ENCODE results near the gene AKR1D1.
"Not testable (repeated sequence)": the region's sequence is repeated elsewhere in the genome, so short reads cannot be mapped to it uniquely, and the experiment has no call there.

AKR1D1 gene

DNA sequence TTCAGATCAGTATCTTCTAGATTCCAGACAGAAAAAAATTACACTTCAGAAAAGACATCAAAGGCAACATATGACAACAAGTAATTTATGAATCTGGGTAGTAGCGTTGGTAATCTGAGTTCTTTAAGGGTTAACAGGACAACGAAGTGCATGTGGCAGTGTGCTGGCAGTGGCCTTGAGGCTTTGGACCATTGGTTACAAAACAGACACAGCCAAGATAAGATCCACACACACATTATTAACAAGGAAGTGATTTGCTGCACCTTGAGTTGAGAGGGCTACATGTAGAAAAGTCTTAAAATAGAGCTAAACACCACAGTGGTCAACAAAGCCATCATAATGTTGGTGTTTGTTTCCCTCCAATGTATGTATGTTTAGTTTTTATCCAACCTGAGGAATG, 40.6 kb downstream of the AKR1D1 start:
- DNase-seq (ENCODE audit: insufficient read length, low spot score) (no peak), FAIRE-seq (no peak)

DNA sequence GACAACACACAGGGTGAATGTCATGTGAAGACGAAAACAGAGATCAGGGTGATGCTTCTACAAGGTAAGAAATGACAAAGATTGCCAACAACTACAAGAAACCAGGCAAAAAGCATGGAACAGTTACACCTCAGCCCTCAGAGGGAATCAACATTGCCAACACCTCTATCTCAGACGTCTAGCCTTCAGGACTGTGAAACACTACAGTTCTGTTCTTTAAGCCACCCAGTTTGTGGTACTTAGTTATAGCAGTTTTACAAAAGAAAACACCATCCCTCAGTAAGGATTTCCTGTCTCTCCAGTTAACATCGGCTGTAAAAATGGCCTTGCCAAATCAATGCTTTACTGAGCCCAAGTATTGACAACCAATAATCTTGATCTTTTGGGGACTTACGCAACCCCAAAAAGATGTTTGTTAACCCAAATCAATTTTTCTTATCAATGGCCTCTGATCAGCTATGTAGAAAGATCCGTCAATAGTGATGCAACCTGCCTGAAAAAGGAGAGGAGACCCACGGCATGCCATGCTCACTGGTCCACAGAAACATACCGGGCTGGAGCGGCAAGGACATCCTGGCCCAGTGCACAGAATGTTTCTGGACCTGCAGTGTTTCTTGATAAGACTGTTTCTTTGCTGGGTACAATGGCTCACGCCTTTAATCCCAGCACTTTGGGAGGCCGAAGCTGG, 44.0 kb downstream of the AKR1D1 start:
- FAIRE-seq: no peak
- DNase-seq (ENCODE audit: insufficient read length, low spot score): no peak

DNA sequence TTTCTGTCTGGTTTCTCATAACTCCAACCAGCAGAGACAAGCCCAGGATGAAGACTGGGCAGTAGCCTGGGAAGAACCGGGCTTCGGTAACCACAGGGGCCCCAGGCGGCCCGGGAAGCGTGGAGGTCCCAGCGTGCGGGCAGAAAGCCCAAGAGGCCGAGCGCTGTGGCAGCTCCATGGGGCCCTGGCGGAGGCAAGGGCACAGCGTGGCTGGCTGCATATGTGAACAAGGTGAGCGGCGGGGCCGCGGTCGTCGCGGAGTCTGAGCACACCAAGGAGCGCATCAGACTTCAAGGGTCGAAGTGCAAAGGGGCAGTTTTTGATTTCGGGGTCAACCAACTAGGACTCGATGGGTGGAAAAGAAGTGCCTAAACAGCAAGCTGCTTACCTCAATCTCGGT, 45.9 kb downstream of the AKR1D1 start:
- FAIRE-seq (no peak), DNase-seq (ENCODE audit: insufficient read length, low spot score) (no peak)

DNA sequence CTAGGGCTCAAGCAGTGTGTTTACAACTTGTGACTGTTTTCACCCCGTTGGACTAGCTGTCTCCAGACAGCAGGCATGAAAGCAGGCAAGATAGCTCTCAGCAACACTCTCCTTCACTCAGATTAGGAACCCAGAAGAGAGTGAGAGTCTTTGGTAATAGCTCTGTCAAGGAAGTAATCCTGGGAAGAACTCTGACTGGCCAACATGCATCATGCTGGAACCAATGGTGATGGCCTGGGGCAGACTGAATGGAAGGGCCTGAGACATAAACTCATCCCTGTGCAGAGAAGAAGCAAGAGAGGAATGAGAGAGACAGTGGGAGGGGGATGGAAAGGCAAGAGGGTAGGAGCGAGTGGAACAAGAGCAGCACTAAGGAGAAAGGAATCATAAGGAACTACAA, 48.9 kb downstream of the AKR1D1 start:
- DNase-seq (ENCODE audit: insufficient read length, low spot score) (no peak), FAIRE-seq (no peak)

DNA sequence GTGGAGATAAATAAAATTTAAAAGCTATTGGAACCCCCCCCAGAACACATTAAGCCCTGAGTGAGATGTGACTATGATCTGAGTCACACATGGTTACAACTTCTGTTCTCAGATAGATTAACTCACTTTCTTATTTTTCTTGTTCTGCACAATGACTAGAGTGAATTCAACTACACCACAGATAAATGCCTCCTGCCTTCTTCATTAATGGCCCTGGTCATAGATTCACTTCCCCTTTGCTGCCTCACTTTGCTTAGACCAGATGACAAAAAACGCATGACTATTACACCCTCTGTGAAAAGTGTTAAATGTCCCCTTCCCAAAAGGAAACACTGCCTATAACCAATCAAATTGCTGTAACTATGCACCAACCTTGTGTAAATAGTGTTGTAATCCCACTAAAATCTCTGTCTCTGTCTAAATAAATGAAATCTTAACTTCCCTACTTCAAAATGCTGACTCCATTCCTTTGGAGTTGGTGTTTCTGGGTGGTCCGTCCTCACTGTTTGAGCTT, 49.4 kb downstream of the AKR1D1 start:
- DNase-seq (ENCODE audit: insufficient read length, low spot score): no peak
- FAIRE-seq: no peak

DNA sequence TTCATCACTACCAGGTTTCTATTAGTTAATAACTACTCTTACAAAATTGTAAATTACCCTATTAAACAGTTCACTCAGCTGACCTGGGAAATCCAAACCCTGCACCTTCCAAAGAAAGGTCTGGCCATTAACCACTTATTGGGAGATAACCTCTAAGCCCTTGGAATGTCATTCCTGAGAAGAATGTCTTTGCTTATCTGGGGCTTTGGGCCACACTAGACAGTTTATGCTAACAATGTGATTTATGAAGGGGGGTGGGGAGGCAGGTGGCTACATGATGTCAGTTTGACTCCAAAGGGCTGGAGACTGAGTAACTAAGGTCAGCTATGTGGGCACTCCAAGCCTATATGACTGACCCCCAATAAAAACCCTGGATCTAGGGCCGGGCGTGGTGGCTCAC, 50.7 kb downstream of the AKR1D1 start:
- no peak for DNase-seq (ENCODE audit: insufficient read length, low spot score)
- no peak for FAIRE-seq

DNA sequence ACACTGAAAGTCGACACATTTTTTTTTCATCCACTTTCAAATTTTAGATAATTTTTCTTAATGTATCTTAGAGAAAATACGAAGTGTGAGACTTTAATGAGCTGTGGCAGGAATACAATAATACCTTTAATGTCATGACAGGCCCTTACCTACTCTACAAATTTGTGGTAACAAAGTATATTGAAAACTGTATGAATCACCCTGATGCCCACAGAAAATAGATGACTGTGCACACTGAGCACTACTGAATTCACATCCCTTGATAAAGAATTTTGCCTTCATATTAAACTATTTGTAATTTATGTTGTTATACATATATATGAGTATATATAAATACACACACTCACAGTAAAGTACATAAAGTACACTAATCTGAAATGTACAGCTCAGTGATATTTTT, 51.7 kb downstream of the AKR1D1 start:
- FAIRE-seq: no peak
- DNase-seq (ENCODE audit: insufficient read length, low spot score): no peak

DNA sequence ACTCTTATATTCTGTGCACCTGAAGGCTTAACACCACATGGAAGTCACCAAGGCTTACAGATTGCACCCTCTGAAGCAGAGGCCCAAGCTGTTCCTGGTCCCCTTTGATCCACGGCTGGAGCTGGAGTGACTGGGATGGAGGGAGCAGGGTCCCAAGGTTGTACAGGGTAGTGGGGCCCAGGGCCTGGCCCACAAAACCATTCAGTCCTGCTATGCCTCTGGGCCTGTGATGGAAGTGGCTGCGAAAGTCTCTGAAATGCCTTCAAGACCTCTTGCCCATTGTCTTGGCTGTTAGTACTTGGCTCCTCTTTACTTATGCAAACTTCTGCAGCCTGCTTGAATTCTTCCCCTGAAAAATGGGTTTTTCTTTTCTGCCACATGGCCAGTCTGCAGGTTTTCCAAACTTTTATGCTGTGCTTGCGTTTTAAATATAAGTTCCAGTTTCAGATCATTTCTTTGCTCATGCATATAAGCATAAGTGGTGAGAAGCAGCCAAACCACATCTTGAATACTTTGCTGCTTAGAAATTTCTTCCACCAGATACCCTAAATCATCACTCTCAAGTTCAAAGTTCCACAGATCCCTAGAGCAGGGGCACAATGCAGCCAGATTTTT, 53.4 kb downstream of the AKR1D1 start:
- FAIRE-seq: no peak
- no peak for DNase-seq (ENCODE audit: insufficient read length, low spot score)

DNA sequence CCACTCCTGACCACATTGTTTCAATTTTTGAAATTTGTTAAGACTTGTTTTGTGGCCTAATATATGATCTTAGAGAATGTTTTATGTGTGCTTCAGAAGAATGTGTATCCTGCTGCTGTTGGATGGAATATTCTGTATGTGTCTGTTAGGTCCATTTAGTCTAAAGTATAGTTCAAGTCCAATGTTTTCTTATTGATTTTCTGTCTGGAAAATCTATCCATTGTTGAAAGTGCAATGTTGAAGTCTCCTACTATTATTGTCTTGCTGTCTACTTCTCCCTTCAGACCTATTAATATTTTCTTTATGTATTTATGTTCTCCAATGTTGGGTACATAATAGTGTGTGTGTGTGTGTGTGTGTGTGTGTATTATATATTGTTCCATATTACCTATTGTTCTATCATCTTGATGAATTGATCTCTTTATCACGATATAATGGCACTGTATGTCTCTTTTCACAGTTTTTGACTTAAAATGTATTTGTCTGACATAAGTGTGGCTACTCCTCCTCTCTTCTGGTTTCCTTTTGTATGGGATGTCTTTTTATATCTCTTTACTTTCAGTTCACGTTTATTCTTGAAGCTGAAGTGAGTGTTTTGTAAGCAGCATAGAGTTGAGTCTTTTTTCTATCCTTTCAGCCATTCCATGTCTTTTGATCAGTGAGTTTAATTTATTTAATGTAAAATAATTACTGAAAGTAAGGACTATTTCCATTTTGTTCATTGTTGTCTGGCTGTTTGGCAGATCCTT, 61.3 kb downstream of the AKR1D1 start:
- FAIRE-seq (no peak), DNase-seq (ENCODE audit: insufficient read length, low spot score) (no peak)

DNA sequence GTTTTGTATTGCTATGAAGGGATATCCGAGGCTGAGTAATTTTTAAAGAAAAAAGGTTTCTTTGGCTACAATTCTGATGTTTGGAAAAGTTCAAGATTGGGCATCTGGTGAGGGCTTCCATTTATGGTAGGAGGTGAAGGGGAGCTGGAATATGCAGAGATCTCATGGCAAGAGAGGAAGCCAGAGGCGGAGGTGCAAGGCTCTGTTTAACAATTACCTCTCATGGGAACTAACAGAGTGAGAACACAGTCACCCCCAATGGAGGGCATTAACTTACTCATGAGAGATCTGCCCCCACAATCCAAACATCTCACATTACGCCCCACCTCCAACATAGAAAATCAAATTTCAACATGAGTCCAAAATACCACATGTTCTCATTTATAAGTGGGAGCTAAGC, 62.0 kb downstream of the AKR1D1 start:
- FAIRE-seq: no peak
- DNase-seq (ENCODE audit: insufficient read length, low spot score): no peak

DNA sequence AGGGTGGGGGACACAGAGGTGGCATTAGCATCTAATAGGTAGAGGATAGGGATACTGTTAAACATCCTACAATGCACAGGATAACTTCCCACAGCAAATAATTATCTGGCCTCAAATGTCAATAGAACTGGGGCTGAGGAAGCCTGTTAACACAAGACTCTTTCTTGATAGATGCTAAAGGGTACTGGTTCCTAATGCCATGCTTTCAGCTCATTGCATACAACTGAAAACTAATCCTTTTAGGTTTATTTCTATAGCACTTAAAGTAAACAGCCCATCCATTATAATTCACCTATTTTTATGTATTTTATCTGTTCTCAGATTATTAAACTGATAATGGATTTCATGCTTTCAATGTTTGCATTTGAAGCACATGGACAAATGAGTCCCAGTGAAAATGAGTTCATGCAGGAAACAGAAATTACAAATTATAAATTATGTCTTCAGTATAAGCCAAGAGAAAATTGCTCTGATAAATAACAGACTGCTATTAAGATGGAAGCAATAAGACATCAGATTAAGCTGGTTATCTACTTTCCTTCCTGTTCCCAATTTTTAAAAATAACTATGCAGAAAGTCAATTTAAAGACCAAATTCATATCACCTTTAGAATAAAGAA, 66.4 kb downstream of the AKR1D1 start:
- DNase-seq (ENCODE audit: insufficient read length, low spot score): no peak
- no peak for FAIRE-seq

- FAIRE-seq (no peak), DNase-seq (ENCODE audit: insufficient read length, low spot score) (no peak)
Observed at GRCh38 chr7:138144958-138145357, 68.7 kb downstream of the AKR1D1 start.

- not testable (repeated sequence) for FAIRE-seq; DNase-seq (ENCODE audit: insufficient read length, low spot score)
Observed at GRCh38 chr7:138146221-138146620, 70.0 kb downstream of the AKR1D1 start.

- FAIRE-seq; DNase-seq (ENCODE audit: insufficient read length, low spot score): not testable (repeated sequence)
Observed at GRCh38 chr7:138146757-138147734, 70.8 kb downstream of the AKR1D1 start.

GRCh38 chr7:138151731-138152577, 75.7 kb downstream of the AKR1D1 start:
- no peak for DNase-seq (ENCODE audit: insufficient read length, low spot score)
- no peak for FAIRE-seq

DNA sequence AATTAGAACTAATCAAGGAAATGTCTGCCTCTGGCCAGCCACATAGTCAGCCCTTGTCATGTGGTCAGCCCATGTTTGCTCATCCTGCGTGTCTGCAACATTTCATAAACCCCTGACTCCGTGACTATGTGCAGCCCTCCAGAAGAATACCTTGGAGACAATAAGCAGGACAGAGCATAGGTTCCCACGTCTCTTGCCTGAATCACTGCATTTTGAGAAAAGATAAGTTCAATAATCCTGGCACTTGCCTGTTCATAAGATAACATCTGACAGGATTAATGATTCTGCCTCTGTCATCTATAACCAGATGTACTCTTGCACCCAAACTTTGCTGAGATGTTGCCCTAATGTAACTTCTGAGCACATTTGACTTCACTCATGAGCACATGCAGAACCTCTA, 78.4 kb downstream of the AKR1D1 start:
- FAIRE-seq (no peak), DNase-seq (ENCODE audit: insufficient read length, low spot score) (no peak)

DNA sequence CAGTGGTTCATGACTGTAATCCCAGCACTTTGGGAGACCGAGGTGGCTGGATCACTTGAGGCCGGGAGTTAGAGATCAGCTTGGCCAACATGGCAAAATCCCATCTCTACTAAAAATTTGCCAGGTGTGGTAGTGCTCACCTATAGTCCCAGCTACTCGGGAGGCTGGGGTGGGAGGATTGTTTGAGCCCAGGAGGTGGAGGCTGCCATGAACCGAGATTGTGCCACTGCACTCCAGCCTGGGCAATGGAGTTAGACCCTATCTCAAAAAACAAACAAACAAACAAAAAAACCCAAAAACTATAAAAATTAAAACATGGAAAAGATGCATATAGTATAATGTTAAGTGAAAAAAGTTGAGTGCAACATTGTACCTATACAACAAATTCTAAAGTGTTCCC, 81.4 kb downstream of the AKR1D1 start:
- FAIRE-seq (no peak), DNase-seq (ENCODE audit: insufficient read length, low spot score) (no peak)

GRCh38 chr7:138158739-138159528, 82.7 kb downstream of the AKR1D1 start:
- no peak for FAIRE-seq
- no peak for DNase-seq (ENCODE audit: insufficient read length, low spot score)
